GM12865 (cell line): Measurements from ENCODE around the gene TCF12.

Source experiments
- DNase-seq: peaks from one replicate; pipeline ENCODE4 v3.0.0; 2010; ENCODE audit warnings: low read depth
- H3K4me3 ChIP-seq: 2 replicates; pipeline ENCODE4 v1.5.1; 2011; ENCODE audit warnings: mild to moderate bottlenecking, low read depth, low read length, control low read depth
- CTCF ChIP-seq: IDR thresholded peaks from 2 replicates; pipeline ENCODE4 v1.5.1; 2011; ENCODE audit warnings: low read length, control low read depth, low read depth, inconsistent platforms; ENCODE audit not compliant: insufficient read depth; ENCODE audit errors: missing control alignments

TCF12 gene

GRCh38 chr15:57319919-57320560 is 401.6 kb downstream of the TCF12 start:
- DNase-seq = no peak
- H3K4me3 ChIP-seq = no peak overlapping the region
- no peak for TF ChIP-seq CTCF

- no peak for TF ChIP-seq CTCF
- no peak for DNase-seq
- H3K4me3 ChIP-seq = no peak overlapping the region
Observed at GRCh38 chr15:57320631-57321220, 402.3 kb downstream of the TCF12 start.

DNA sequence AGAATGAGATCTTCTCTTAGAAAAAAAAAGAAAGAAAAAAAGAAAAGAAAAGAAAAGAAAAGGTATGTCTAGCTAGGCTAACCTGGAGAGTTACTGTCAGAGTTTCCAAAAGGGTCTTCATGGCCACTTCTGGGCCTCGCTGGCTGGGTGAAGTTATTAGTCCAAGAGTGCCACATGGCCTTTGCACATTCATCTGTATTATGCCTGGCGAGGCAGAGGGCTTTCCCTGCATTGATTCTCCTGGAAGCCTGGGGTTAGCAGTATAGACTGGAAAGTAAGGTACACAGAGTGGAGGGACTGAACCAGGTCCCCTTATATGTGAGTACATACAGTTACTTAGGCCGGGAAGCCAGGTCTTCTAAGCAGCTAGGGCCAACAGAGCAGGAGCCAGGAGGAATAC is 403.0 kb downstream of the TCF12 start:
- DNase-seq = no peak
- no peak for TF ChIP-seq CTCF

GRCh38 chr15:57321973-57322601 is 403.6 kb downstream of the TCF12 start:
- H3K4me3 ChIP-seq = no peak overlapping the region
- DNase-seq = no peak

More for the DNA sequence above, 403.0 kb downstream of the TCF12 start:
- H3K4me3 ChIP-seq = no peak overlapping the region

DNA sequence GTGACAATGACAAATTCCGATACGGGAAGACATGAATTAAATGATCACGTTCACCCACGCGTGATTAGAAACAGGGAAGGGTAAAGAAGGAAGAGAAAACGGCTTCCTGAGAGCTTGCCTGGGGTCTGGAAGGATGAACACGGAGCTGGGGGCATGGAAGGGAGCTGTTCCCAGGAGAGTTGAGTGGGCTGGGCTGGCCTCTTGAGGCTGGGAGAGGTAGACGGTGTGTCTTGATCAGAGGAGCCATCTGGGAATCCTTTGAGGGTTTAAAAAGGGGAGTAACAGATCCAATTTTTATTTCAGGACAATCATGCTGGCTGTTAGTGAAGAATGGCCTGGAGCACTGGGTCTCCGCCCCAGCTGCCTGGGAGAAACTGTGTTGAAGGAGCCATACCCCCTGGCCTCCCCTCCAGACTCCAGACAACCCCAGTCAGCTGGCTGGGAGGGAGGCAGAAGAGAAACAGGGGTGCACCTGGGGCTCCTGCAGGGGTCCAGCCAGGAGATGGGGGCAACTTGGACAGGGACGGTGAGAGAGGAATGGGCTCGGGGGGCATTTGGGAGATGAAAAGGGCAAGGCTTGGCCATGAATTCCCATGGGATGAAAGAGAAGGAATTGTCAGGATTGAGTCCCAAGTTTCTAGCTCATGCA is 404.3 kb downstream of the TCF12 start:
- H3K4me3 ChIP-seq = no peak overlapping the region
- DNase-seq = no peak
- TF ChIP-seq CTCF = no peak

More at GRCh38 chr15:57321973-57322601, 403.6 kb downstream of the TCF12 start:
- no peak for TF ChIP-seq CTCF

DNA sequence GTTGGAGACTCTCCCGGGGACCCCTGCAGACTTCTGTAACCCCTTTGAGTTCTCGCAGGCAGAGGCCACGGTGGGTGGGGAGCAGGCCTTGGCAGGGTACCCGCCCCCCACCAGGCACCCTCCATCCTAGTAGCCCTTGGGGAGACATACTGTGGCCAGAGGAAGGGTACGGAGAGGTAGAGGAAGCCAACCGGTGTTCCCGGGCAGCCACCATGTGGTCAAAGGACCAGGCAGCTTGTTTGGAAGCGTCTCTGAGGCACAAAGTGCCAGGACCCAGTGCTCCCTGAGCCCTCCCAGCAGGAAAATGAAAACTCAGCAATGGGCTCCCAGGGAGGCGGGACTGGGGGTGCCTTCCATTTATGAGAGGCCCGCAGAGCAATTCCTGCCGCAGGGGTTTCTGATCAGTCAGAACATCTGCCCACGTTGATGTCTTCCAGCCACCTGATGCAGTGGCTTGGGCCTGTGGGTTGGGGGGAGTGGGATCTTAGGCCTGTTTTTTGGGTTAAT is 404.9 kb downstream of the TCF12 start:
- H3K4me3 ChIP-seq = no peak overlapping the region
- TF ChIP-seq CTCF = no peak

More for the DNA sequence above, 404.9 kb downstream of the TCF12 start:
- DNase-seq = no peak
